HepG2 (cell line): Measurements from ENCODE around the gene U2AF2. TPM values are rescaled to one million over a fixed set of nuclear protein-coding genes. Genes with fewer than 3 reads are reported as not detected.
A peak's percentile ranks its signal among the peaks of the same experiment; 100 is the strongest.

Experiments used
- ATF7-NPFF ChIP-seq: sonication (generic); formaldehyde crosslinking; IDR thresholded peaks from 2 replicates; pipeline ENCODE4 v1.8.1; 2023; ENCODE audit warnings: mild to moderate bottlenecking, low read depth, missing genetic modification reagents, moderate library complexity
- FLYWCH1 ChIP-seq: sonication (generic); formaldehyde crosslinking; IDR thresholded peaks from 2 replicates; pipeline ENCODE4 v1.8.1; 2023; ENCODE audit warnings: mild to moderate bottlenecking, missing genetic modification reagents
- FOSL1 ChIP-seq: sonication (generic); formaldehyde crosslinking; IDR thresholded peaks from 2 replicates; pipeline ENCODE4 v1.9.0; 2021; ENCODE audit warnings: missing genetic modification reagents, borderline replicate concordance
- LCORL ChIP-seq, 2 experiments: fragments of 450-650 bp in 1 of 2; sonication (generic) in 1 of 2; formaldehyde crosslinking in 1 of 2; IDR thresholded peaks; 2 replicates each; pipeline versions ENCODE4 v1.5.0 to v1.6.1; 2017 to 2020; ENCODE audit warnings: antibody characterized with exemption in 1 of 2, missing genetic modification reagents in 1 of 2
- MED13 ChIP-seq: sonication (generic); formaldehyde crosslinking; IDR thresholded peaks from 2 replicates; pipeline ENCODE4 v1.5.0; 2020; ENCODE audit warnings: missing genetic modification reagents
- NFE2 ChIP-seq: sonication (generic); formaldehyde crosslinking; IDR thresholded peaks from 2 replicates; pipeline ENCODE4 v1.4.0; 2020; ENCODE audit warnings: missing genetic modification reagents
- NFKBIZ ChIP-seq: IDR thresholded peaks from 2 replicates; pipeline ENCODE4 v1.6.1; 2018; ENCODE audit warnings: missing genetic modification reagents, missing compliant biosample characterization
- NFYC ChIP-seq: IDR thresholded peaks from 2 replicates; pipeline ENCODE4 v1.6.1; 2016; ENCODE audit warnings: missing genetic modification reagents, missing compliant biosample characterization
- NONO ChIP-seq, 2 experiments: fragments of 450-650 bp in 1 of 2; sonication (generic) in 1 of 2; formaldehyde crosslinking in 1 of 2; IDR thresholded peaks in 1 of 2; conservative IDR thresholded peaks in 1 of 2; 2 replicates each; pipeline versions ENCODE4 v1.6.1 to v1.8.0; 2017 to 2022; ENCODE audit warnings: mild to moderate bottlenecking in 1 of 2, missing genetic modification reagents in 1 of 2, moderate library complexity in 1 of 2
- SALL1 ChIP-seq: sonication (generic); formaldehyde crosslinking; IDR thresholded peaks from 2 replicates; pipeline ENCODE4 v1.8.0; 2022; ENCODE audit warnings: mild to moderate bottlenecking, missing genetic modification reagents
- SIN3A ChIP-seq: IDR thresholded peaks from 2 replicates; pipeline ENCODE4 v1.6.1; 2011; ENCODE audit warnings: low read depth, mild to moderate bottlenecking, control low read depth, low read length, borderline replicate concordance
- SIX4 ChIP-seq: sonication (generic); formaldehyde crosslinking; IDR thresholded peaks from 2 replicates; pipeline ENCODE4 v1.4.0; 2020; ENCODE audit warnings: missing genetic modification reagents
- TCF7 ChIP-seq: sonication (generic); IDR thresholded peaks from 2 replicates; pipeline ENCODE4 v1.6.1; 2016; ENCODE audit warnings: antibody characterized with exemption, low read depth
- ZBTB2 ChIP-seq: sonication (generic); formaldehyde crosslinking; IDR thresholded peaks from 2 replicates; pipeline ENCODE4 v1.8.0; 2022; ENCODE audit warnings: low read depth, missing genetic modification reagents
- ZFP36 ChIP-seq: fragments of 150-350 bp; IDR thresholded peaks from 2 replicates; pipeline ENCODE4 v1.6.1; 2018; ENCODE audit warnings: borderline replicate concordance, low read length, low read depth; ENCODE audit not compliant: partially characterized antibody
- ZNF256 ChIP-seq: sonication (generic); formaldehyde crosslinking; conservative IDR thresholded peaks from 2 replicates; pipeline ENCODE4 v1.4.0; 2020; ENCODE audit warnings: missing genetic modification reagents
- ZNF335 ChIP-seq: sonication (generic); formaldehyde crosslinking; IDR thresholded peaks from 2 replicates; pipeline ENCODE4 v1.4.0; 2020; ENCODE audit warnings: missing genetic modification reagents
- ZNF510 ChIP-seq: sonication (generic); formaldehyde crosslinking; IDR thresholded peaks from 2 replicates; pipeline ENCODE4 v1.4.0; 2020; ENCODE audit warnings: low read depth, mild to moderate bottlenecking, missing genetic modification reagents
- ZNF513 ChIP-seq: sonication (generic); formaldehyde crosslinking; conservative IDR thresholded peaks from 2 replicates; pipeline ENCODE4 v1.5.0; 2020; ENCODE audit warnings: missing genetic modification reagents
- ZNF557 ChIP-seq: sonication (generic); formaldehyde crosslinking; IDR thresholded peaks from 2 replicates; pipeline ENCODE4 v1.4.0; 2020; ENCODE audit warnings: missing genetic modification reagents
- ZNF558 ChIP-seq: sonication (generic); formaldehyde crosslinking; IDR thresholded peaks from 2 replicates; pipeline ENCODE4 v1.9.0; 2022; ENCODE audit warnings: mild to moderate bottlenecking, missing genetic modification reagents, borderline replicate concordance
- ZNF607 ChIP-seq: sonication (generic); formaldehyde crosslinking; IDR thresholded peaks from 2 replicates; pipeline ENCODE4 v1.5.1; 2020; ENCODE audit warnings: missing genetic modification reagents, mild to moderate bottlenecking, borderline replicate concordance
- ZNF660 ChIP-seq: sonication (generic); formaldehyde crosslinking; IDR thresholded peaks from 2 replicates; pipeline ENCODE4 v1.5.1; 2020; ENCODE audit warnings: mild to moderate bottlenecking, low read depth, missing genetic modification reagents, borderline replicate concordance
- ZNF724P ChIP-seq: sonication (generic); formaldehyde crosslinking; IDR thresholded peaks from 2 replicates; pipeline ENCODE4 v1.8.0; 2022; ENCODE audit warnings: missing genetic modification reagents, borderline replicate concordance
- ZNF749 ChIP-seq: sonication (generic); formaldehyde crosslinking; IDR thresholded peaks from 2 replicates; pipeline ENCODE4 v1.8.0; 2022; ENCODE audit warnings: mild to moderate bottlenecking, missing genetic modification reagents, moderate library complexity, borderline replicate concordance
- ZNF777 ChIP-seq: sonication (generic); formaldehyde crosslinking; IDR thresholded peaks from 2 replicates; pipeline ENCODE4 v1.4.0; 2020; ENCODE audit warnings: missing genetic modification reagents
- ZNF83 ChIP-seq: sonication (generic); formaldehyde crosslinking; IDR thresholded peaks from 2 replicates; pipeline ENCODE4 v1.4.0; 2020; ENCODE audit warnings: missing genetic modification reagents, mild to moderate bottlenecking, borderline replicate concordance
- ZNF841 ChIP-seq: sonication (generic); formaldehyde crosslinking; IDR thresholded peaks from 2 replicates; pipeline ENCODE4 v1.8.1; 2023; ENCODE audit warnings: missing genetic modification reagents, borderline replicate concordance
- ZNF879 ChIP-seq: sonication (generic); formaldehyde crosslinking; IDR thresholded peaks from 2 replicates; pipeline ENCODE4 v1.8.1; 2023; ENCODE audit warnings: missing genetic modification reagents
- polyA plus RNA-seq, 8 experiments: library from polyadenylated mRNA; depleted of rRNA in 3 of 8; stranded (reverse) in 7 of 8; unstranded in 1 of 8; fragments of >200 nt; fragmentation: Illumina TruSeq in 4 of 8; extraction: Trizol in 4 of 8; gene quantifications; 2 replicates each; pipeline versions ENCODE4 v1.2.1 to v1.2.3, GENCODE V29; 2011 to 2016; ENCODE audit warnings: low read depth in 4 of 8, missing spikeins in 1 of 8, mixed read lengths in 1 of 8; ENCODE audit not compliant: insufficient read depth in 1 of 8
- total RNA-seq, 5 experiments: library from RNA; depleted of rRNA; stranded (reverse); fragments of >200 nt; fragmentation: Illumina TruSeq; extraction: Trizol; gene quantifications; 2 replicates each; pipeline ENCODE4 v1.2.3, GENCODE V29; 2016; ENCODE audit warnings: low read depth in 1 of 5

Gene U2AF2
- total and polyA plus RNA-seq, 2 of the 13 experiments (the other 11 are each of a cell fraction or from before 2014, with no cell fraction given): 84.3 to 124 TPM

- TF ChIP-seq FOSL1 (CRISPR knock-in tag): no peak
- TF ChIP-seq TCF7: no peak
- TF ChIP-seq NFYC (CRISPR knock-in tag): no peak
- TF ChIP-seq ZNF83 (CRISPR knock-in tag): no peak
- no peak for TF ChIP-seq ZNF513 (CRISPR knock-in tag)
- TF ChIP-seq SALL1 (CRISPR knock-in tag): peak; percentile 83
- no peak for TF ChIP-seq ZNF724P (CRISPR knock-in tag)
- no peak; the same call in none of the 2 replicates for TF ChIP-seq ZNF607 (CRISPR knock-in tag)
- no peak for TF ChIP-seq ZNF256 (CRISPR knock-in tag)
- peak; percentile 86; the same call in 1 of the 2 replicates for TF ChIP-seq SIN3A
- peak; percentile 91 for TF ChIP-seq ZBTB2 (CRISPR knock-in tag)
- TF ChIP-seq MED13: peak; percentile 44; the same call in 1 of the 2 replicates
- no peak for TF ChIP-seq ZNF879 (CRISPR knock-in tag)
- TF ChIP-seq FLYWCH1: no peak
- TF ChIP-seq ZNF335: no peak
- TF ChIP-seq ZNF510 (CRISPR knock-in tag): no peak
- TF ChIP-seq LCORL (IDR thresholded peaks at IDR 0.05): no peak
- TF ChIP-seq LCORL (CRISPR knock-in tag; IDR thresholded peaks at IDR 0.05): peak; percentile 31; the same call in 1 of the 2 replicates
- TF ChIP-seq ZNF660 (CRISPR knock-in tag): no peak
- TF ChIP-seq NONO (IDR thresholded peaks at IDR 0.05): no peak
- TF ChIP-seq NONO (CRISPR knock-in tag; conservative IDR thresholded peaks at IDR 0.05): peak; percentile 90
- TF ChIP-seq SIX4 (CRISPR knock-in tag): no peak
- TF ChIP-seq ZNF557: no peak
- no peak for TF ChIP-seq NFE2 (CRISPR knock-in tag)
- no peak; the same call in 1 of the 2 replicates for TF ChIP-seq ATF7-NPFF (CRISPR knock-in tag)
- TF ChIP-seq ZNF749 (CRISPR knock-in tag): peak; percentile 18; the same call in 1 of the 2 replicates
- no peak for TF ChIP-seq NFKBIZ
- TF ChIP-seq ZNF558: peak; percentile 38; the same call in 1 of the 2 replicates
- no peak for TF ChIP-seq ZNF841
- no peak for TF ChIP-seq ZFP36
- TF ChIP-seq ZNF777 (CRISPR knock-in tag): peak; percentile 51; the same call in 1 of the 2 replicates
Observed at GRCh38 chr19:55674841-55675660, 20.2 kb downstream of the U2AF2 start, which contains the start of gene EPN1 (continued).
